ENCODE data around the gene HECTD3. TPM values are rescaled to one million over a fixed set of nuclear protein-coding genes. Genes with fewer than 3 reads are reported as not detected.
"Not testable (repeated sequence)": the region's sequence is repeated elsewhere in the genome, so short reads cannot be mapped to it uniquely, and the experiment has no call there.

HECTD3 gene
- total RNA-seq, 1 experiment from 2014 or later = 29.5 TPM

DNA sequence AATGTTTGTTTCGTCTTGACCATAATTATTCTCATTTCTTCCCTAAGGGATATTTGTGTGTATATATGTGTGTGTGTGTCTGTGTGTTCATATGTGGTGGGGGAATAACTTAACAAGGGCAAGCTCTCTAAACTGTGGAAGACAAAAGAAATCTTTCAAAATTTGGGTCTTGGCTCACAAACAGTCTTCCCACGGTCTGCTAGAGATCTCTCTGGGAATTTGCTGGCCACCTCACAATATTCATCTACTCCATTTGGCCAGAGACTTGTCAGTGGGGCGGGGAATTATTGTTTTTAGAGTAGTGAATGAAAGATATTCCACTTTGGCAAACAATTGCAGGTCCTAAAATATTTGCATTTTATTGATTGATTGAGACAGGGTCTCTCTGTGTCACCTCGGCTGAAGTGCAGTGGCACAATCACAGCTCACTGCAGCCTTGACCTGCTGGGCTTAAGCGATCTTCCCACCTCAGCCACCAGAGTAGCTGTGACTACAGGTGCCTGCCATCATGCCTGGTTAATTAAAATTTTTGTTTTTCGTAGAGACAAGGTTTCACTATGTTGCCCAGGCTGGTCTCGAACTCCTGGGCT lies 16.7 kb downstream of the HECTD3 start:
- Histone ChIP-seq H3K9me3 (ENCODE audit: low read depth, low read length, poor library complexity, severe bottlenecking) (no peaks in the 10 kb centered on the region), H3K27ac (ENCODE audit: low read depth, low read length, poor library complexity, severe bottlenecking) (no peak overlapping the region), H3K4me1 (ENCODE audit: insufficient read depth, low read length, poor library complexity, severe bottlenecking) (no peaks in the 10 kb centered on the region), H3K36me3 (ENCODE audit: insufficient read depth, low read length, poor library complexity, severe bottlenecking) (no peaks in the 10 kb centered on the region), H3K4me3 (ENCODE audit: low read depth, low read length, poor library complexity, severe bottlenecking) (no peak overlapping the region), H3K27me3 (replicated peaks; ENCODE audit: insufficient read depth, low read depth, low read length, poor library complexity) (no peaks in the 10 kb centered on the region)
- no TSS peak for BruUV-seq (replicated peaks)
- CTCF ChIA-PET = no interaction called here
- intact Hi-C loops (cut with micrococcal nuclease; ENCODE audit: unreplicated experiment) = no loop called here
- POLR2A ChIA-PET (ENCODE audit: low non-redundant PET) = no interaction called here
- TF ChIP-seq, protein P1, sequence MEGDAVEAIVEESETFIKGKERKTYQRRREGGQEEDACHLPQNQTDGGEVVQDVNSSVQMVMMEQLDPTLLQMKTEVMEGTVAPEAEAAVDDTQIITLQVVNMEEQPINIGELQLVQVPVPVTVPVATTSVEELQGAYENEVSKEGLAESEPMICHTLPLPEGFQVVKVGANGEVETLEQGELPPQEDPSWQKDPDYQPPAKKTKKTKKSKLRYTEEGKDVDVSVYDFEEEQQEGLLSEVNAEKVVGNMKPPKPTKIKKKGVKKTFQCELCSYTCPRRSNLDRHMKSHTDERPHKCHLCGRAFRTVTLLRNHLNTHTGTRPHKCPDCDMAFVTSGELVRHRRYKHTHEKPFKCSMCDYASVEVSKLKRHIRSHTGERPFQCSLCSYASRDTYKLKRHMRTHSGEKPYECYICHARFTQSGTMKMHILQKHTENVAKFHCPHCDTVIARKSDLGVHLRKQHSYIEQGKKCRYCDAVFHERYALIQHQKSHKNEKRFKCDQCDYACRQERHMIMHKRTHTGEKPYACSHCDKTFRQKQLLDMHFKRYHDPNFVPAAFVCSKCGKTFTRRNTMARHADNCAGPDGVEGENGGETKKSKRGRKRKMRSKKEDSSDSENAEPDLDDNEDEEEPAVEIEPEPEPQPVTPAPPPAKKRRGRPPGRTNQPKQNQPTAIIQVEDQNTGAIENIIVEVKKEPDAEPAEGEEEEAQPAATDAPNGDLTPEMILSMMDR (conservative IDR thresholded peaks at IDR 0.05; ENCODE audit: low read depth, low read length) = no peak
- no peak for TF ChIP-seq EZH2 (IDR thresholded peaks at IDR 0.05; ENCODE audit: borderline replicate concordance, low read depth, low read length, poor library complexity, severe bottlenecking)
- no peak for DNase-seq (ENCODE audit: low spot score)

DNA sequence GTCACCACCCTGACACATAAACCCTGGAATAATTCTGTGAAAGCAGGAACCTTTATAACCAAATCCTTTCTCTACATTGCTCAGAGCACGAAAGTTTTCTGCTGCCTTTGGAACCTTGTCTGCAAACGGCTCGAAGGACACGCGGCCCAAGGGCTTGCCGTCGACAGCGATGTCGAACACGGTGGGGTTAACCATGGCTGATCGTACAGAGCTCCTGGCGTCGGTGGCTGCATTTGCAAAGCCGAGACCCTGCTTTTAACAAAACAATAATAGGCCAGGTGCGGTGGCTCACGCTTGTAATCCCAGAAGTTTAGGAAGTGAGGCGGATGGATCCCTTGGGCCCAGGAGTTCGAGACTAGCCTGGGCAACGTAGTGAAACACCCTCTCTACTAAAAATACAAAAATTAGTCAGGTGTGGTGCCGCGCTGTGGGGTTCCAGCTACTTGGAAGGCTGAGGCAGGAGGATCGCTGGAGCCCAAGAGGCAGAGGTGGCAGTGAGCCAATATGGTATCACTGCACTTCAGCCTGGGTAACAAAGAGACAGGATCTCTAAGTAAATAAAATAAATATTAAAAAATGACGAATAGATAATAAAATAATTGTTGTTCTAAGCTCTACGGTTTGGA lies 22.5 kb downstream of the HECTD3 start:
- Histone ChIP-seq H3K9me3 (ENCODE audit: low read depth, low read length, poor library complexity, severe bottlenecking) (no peaks in the 10 kb centered on the region), H3K4me1 (ENCODE audit: insufficient read depth, low read length, poor library complexity, severe bottlenecking) (peaks cover 5% of the 10 kb centered on the region), H3K27me3 (replicated peaks; ENCODE audit: insufficient read depth, low read depth, low read length, poor library complexity) (no peaks in the 10 kb centered on the region), H3K27ac (ENCODE audit: low read depth, low read length, poor library complexity, severe bottlenecking) (no peak overlapping the region), H3K4me3 (ENCODE audit: low read depth, low read length, poor library complexity, severe bottlenecking) (no peak overlapping the region), H3K36me3 (ENCODE audit: insufficient read depth, low read length, poor library complexity, severe bottlenecking) (no peaks in the 10 kb centered on the region)
- no peak for DNase-seq (ENCODE audit: low spot score)
- TF ChIP-seq, protein P1 (conservative IDR thresholded peaks at IDR 0.05; ENCODE audit: low read depth, low read length) = no peak
- no peak for TF ChIP-seq EZH2 (IDR thresholded peaks at IDR 0.05; ENCODE audit: borderline replicate concordance, low read depth, low read length, poor library complexity, severe bottlenecking)
- intact Hi-C loops (cut with micrococcal nuclease; ENCODE audit: unreplicated experiment) = loop anchor here (10.0 kb wide), 1 partner anchor 154 kb away; no protein-coding TSS in a partner anchor
- CTCF ChIA-PET = interaction anchor here (0.7 kb wide), 1 partner anchor 351 kb away, joined by 9 read pairs; no protein-coding TSS in a partner anchor
- BruUV-seq (replicated peaks) = no TSS peak
- POLR2A ChIA-PET (ENCODE audit: low non-redundant PET) = no interaction called here

DNA sequence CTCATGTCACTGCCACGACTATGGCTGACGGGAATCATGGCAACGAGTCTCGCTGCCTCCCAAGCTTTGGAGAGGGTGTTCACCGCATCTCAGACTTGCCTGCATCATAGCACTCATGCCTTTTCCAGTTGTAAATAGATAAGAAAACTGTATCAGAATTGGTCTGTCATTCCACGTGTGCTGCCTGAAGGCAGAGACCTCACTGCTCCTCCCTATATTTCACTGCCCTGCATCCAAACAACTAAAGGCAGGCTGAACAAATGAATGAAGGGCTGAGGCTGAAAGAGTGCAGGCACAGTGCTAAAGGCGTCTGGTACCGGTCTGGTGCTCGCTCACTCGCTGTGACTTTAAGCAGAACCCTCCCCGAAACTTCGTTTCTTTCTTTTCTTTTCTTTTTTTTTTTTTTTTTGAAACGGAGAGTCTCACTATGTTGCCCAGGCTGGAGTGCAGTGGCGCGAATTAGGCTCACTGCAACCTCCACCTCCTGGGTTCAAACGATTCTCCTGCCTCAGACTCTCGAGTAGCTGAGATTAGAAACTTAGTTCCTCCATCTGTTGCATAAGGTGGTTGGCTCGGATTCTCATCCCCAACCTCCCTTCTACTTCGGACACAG lies 25.3 kb downstream of the HECTD3 start:
- no peak for DNase-seq (ENCODE audit: low spot score)
- TF ChIP-seq, protein P1 (conservative IDR thresholded peaks at IDR 0.05; ENCODE audit: low read depth, low read length) = no peak
- no peak for TF ChIP-seq EZH2 (IDR thresholded peaks at IDR 0.05; ENCODE audit: borderline replicate concordance, low read depth, low read length, poor library complexity, severe bottlenecking)
- H3K27ac ChIP-seq (ENCODE audit: low read depth, low read length, poor library complexity, severe bottlenecking) = peak overlapping the region; percentile 48
- no peaks in the 10 kb centered on the region for H3K9me3 ChIP-seq (ENCODE audit: low read depth, low read length, poor library complexity, severe bottlenecking)
- BruUV-seq (replicated peaks) = TSS peak; percentile 77
- no peaks in the 10 kb centered on the region for H3K27me3 ChIP-seq (replicated peaks; ENCODE audit: insufficient read depth, low read depth, low read length, poor library complexity)
- H3K36me3 ChIP-seq (ENCODE audit: insufficient read depth, low read length, poor library complexity, severe bottlenecking) = no peaks in the 10 kb centered on the region
- ChIA-PET CTCF (no interaction called here), POLR2A (ENCODE audit: low non-redundant PET) (no interaction called here)
- intact Hi-C loops (cut with micrococcal nuclease; ENCODE audit: unreplicated experiment) = loop anchor here (10.0 kb wide), 1 partner anchor 151 kb away; no protein-coding TSS in a partner anchor
- H3K4me1 ChIP-seq (ENCODE audit: insufficient read depth, low read length, poor library complexity, severe bottlenecking) = peaks cover 5% of the 10 kb centered on the region
- peak overlapping the region; percentile 81 for H3K4me3 ChIP-seq (ENCODE audit: low read depth, low read length, poor library complexity, severe bottlenecking)

DNA sequence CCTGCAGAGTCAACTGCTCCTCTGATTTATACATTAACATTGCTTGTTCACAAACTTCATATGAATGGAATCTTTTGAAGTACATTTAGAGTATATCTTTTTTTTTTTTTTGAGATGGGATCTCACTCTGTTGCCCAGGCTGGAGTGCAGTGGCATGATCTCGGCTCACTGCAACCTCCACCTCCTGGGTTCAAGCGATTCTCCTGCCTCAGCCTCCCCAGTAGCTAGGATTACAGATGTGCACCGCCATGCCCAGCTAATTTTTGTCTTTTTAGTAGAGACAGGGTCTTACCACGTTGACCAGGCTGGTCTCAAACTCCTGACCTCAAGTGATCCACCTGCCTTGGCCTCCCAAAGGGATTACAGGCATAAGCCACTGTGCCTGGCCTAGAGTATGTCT lies 33.8 kb downstream of the HECTD3 start:
- H3K4me1 ChIP-seq (ENCODE audit: insufficient read depth, low read length, poor library complexity, severe bottlenecking); H3K4me3 ChIP-seq (ENCODE audit: low read depth, low read length, poor library complexity, severe bottlenecking); H3K27me3 ChIP-seq (replicated peaks; ENCODE audit: insufficient read depth, low read depth, low read length, poor library complexity); CTCF ChIA-PET; H3K9me3 ChIP-seq (ENCODE audit: low read depth, low read length, poor library complexity, severe bottlenecking); DNase-seq (ENCODE audit: low spot score); H3K27ac ChIP-seq (ENCODE audit: low read depth, low read length, poor library complexity, severe bottlenecking); BruUV-seq (replicated peaks); POLR2A ChIA-PET (ENCODE audit: low non-redundant PET); intact Hi-C loops (cut with micrococcal nuclease; ENCODE audit: unreplicated experiment): not testable (repeated sequence)
- H3K36me3 ChIP-seq (ENCODE audit: insufficient read depth, low read length, poor library complexity, severe bottlenecking) = peaks cover 35% of the 10 kb centered on the region

Measured in A673 (cell line).